NOMO-1 treated with DMSO at 0.1 percent for 48 hours (cell line): Measurements from ENCODE around the gene EZH1.

Source experiments
- DNase-seq: peaks from one replicate; lab custom pipeline; 2025; ENCODE audit not compliant: unreplicated experiment; lab: John Stamatoyannopoulos, UW

EZH1 gene

GRCh38 chr17:42723636-42724035 is 21.2 kb downstream of the EZH1 start:
- no peak for DNase-seq

- DNase-seq, result peak; percentile 56
These were observed 23.8 kb downstream of the EZH1 start for GRCh38 chr17:42720996-42721583.

GRCh38 chr17:42709561-42709960 is 35.3 kb downstream of the EZH1 start:
- no peak for DNase-seq

GRCh38 chr17:42708588-42708987 is 36.3 kb downstream of the EZH1 start:
- no peak for DNase-seq

GRCh38 chr17:42706732-42707131 is 38.1 kb downstream of the EZH1 start:
- no peak for DNase-seq

GRCh38 chr17:42704837-42705494 is 39.9 kb downstream of the EZH1 start:
- no peak for DNase-seq

GRCh38 chr17:42704490-42704836 is 40.4 kb downstream of the EZH1 start:
- DNase-seq, result no peak

GRCh38 chr17:42702446-42702845 is 42.4 kb downstream of the EZH1 start:
- no peak for DNase-seq

GRCh38 chr17:42700586-42701289 is 44.1 kb downstream of the EZH1 start:
- DNase-seq, result no peak

- no peak for DNase-seq
These were observed 45.5 kb downstream of the EZH1 start for GRCh38 chr17:42699415-42699740.

GRCh38 chr17:42698736-42699414 is 46.0 kb downstream of the EZH1 start:
- DNase-seq, result no peak

- no peak for DNase-seq
These were observed 47.6 kb downstream of the EZH1 start for GRCh38 chr17:42697108-42697811.

- DNase-seq, result no peak
These were observed 49.3 kb downstream of the EZH1 start for GRCh38 chr17:42695500-42695899.

GRCh38 chr17:42694524-42694923 is 50.3 kb downstream of the EZH1 start:
- DNase-seq, result no peak

GRCh38 chr17:42692489-42692888 is 52.4 kb downstream of the EZH1 start:
- no peak for DNase-seq

GRCh38 chr17:42691021-42691545 is 53.8 kb downstream of the EZH1 start:
- no peak for DNase-seq

- DNase-seq, result no peak
These were observed 54.2 kb downstream of the EZH1 start for GRCh38 chr17:42690596-42690995.

- no peak for DNase-seq
These were observed 57.0 kb downstream of the EZH1 start for GRCh38 chr17:42687707-42688320.

GRCh38 chr17:42686520-42687128 is 58.2 kb downstream of the EZH1 start:
- no peak for DNase-seq

- DNase-seq, result no peak
These were observed 59.0 kb downstream of the EZH1 start for GRCh38 chr17:42685831-42686230.
